ENCODE data around the gene YARS1. TPM values are rescaled to one million over a fixed set of nuclear protein-coding genes. Genes with fewer than 3 reads are reported as not detected.

YARS1 gene
- total RNA-seq, 1 donor = 137 TPM

DNA sequence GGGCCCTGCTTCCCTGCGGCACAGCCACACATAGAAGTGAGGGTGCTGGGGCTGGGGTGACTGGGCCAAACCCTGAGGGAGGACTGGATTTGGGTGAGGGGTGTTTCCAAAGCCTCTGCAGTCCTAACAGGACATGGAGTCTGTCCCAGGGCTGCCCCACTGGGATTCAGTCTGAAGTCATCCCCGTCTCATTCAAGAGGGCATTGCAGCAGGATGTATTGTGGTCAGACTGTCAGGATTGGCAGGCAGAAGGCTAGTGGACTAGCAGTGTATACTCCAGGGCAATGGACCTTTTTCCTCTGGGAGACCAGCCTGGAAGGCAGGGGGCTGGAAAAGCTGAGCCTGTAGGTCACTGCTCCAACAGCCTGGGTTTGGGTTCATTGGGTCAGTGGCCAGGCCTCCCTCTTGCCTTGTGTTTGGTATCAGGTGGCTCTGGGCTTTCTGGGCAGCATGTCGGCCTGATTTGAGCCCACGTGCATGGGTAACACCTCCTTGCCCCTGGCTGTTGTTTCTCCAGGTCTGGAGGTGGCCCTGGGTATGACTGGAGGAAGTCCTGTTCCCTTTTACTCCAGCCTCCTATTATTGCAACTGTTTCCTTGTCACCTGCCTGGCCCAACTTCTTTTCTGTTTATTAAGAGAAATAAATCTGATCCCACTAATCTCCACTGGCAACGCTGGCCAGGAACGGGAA lies 73.6 kb downstream of the YARS1 start:
- TF ChIP-seq, protein P1, sequence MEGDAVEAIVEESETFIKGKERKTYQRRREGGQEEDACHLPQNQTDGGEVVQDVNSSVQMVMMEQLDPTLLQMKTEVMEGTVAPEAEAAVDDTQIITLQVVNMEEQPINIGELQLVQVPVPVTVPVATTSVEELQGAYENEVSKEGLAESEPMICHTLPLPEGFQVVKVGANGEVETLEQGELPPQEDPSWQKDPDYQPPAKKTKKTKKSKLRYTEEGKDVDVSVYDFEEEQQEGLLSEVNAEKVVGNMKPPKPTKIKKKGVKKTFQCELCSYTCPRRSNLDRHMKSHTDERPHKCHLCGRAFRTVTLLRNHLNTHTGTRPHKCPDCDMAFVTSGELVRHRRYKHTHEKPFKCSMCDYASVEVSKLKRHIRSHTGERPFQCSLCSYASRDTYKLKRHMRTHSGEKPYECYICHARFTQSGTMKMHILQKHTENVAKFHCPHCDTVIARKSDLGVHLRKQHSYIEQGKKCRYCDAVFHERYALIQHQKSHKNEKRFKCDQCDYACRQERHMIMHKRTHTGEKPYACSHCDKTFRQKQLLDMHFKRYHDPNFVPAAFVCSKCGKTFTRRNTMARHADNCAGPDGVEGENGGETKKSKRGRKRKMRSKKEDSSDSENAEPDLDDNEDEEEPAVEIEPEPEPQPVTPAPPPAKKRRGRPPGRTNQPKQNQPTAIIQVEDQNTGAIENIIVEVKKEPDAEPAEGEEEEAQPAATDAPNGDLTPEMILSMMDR (IDR thresholded peaks at IDR 0.05; ENCODE audit: insufficient read depth, low read depth, low read length) = no peak
- no peak overlapping the region for H3K4me3 ChIP-seq (ENCODE audit: low read depth, low read length)
- DNase-seq (ENCODE audit: low read depth) = no peak

DNA sequence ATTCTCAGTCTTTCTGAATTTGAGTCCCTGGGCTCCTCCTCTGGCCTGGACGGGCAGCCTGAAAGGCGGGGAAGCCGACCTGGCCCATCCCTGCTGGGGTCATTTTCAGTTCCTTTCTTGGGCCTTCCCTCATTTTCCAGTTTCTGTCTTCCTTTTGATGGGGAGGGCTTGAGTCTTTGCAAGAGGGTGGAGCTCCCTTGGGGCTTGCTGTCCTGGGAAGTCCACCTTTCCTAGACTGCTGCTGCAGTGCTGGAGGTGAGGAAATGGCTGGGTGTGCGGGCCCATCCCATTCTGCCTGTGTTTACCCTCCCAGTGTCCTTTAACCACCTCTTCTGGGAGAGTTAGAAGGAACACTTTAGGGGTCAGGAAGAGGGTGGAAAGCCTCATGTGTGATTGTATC lies 74.2 kb downstream of the YARS1 start:
- DNase-seq (ENCODE audit: low read depth) = no peak
- H3K4me3 ChIP-seq (ENCODE audit: low read depth, low read length) = no peak overlapping the region
- TF ChIP-seq, protein P1 (IDR thresholded peaks at IDR 0.05; ENCODE audit: insufficient read depth, low read depth, low read length) = no peak

DNA sequence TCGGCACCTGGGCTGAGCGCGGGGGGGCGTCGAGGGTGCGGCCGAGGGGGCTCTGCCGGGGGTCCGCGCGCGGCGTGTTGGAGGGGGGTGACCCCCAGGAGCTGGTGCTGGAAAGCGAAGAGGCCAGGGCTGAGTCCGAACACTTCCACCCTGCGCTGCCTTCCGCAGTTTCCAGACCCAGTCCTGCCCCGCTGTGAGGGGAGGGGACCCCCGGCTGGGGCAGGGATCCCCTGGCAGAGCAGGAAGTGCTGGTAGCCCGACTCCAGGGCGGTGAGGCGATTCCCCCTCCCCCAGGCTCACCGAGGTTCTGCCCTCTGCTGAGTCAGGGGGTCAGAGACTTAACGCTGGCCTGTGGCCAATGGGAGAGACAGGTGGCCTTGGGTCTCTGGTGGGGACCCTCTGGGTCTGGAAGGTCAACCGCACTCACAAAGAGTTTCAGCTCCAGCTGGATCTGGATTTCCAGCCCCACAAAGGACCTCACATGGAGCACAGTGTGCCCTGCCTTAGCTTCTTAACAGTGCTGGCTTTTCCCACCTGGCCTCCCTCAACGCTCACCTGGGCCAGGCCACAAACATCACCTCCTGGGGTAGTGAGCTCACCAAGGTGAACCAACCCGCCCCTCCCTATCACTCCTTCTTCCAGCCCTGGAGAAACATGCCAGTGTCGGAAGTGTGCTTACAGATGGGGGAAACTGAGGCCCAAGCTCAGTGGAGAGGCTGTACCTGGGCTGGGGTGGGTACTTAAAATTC lies 74.8 kb downstream of the YARS1 start:
- TF ChIP-seq, protein P1 (IDR thresholded peaks at IDR 0.05; ENCODE audit: insufficient read depth, low read depth, low read length) = no peak
- H3K4me3 ChIP-seq (ENCODE audit: low read depth, low read length) = peak overlapping the region; percentile 58
- no peak for DNase-seq (ENCODE audit: low read depth)

DNA sequence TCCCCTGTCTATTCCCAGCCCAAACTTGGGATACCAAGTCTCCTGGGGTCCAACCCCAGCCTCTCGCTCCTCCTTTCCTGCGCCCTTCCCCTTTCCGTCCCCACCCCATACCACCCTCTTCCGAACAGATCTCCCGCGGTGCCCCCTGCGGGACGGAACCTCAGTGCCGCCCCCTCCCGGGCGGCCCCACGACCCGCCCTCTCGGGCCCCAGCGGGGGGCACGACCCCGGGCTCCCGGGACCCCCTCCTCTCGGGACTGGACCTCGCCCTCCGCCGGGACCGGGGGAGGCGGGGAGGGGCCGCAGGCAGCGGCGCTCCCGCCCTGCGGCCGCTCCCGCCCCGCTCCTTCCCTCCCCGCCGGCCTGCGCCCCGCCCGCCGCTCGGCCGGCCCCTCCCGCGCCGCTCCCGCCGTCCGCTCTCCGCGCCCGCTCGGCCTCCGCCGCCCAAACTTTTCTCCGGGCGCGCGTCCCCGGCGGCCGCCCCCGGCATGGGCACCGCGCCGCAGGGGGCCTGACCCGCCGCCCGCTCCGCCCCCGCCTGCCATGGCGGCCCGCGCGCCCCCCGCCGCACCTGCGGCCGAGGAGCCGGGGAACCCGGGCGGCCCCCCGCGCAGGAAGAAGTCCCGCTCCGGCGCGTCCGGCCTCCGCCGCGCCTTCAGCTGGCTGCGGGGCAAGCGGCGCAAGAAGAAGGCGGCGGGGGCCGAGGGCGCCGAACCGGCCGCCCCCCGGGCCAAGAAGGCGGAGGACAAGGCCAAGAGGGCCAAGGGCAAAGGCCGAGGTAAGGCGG lies 75.6 kb downstream of the YARS1 start:
- H3K4me3 ChIP-seq (ENCODE audit: low read depth, low read length) = peak overlapping the region; percentile 58
- TF ChIP-seq, protein P1 (IDR thresholded peaks at IDR 0.05; ENCODE audit: insufficient read depth, low read depth, low read length) = peak; percentile 43
- DNase-seq (ENCODE audit: low read depth) = no peak

DNA sequence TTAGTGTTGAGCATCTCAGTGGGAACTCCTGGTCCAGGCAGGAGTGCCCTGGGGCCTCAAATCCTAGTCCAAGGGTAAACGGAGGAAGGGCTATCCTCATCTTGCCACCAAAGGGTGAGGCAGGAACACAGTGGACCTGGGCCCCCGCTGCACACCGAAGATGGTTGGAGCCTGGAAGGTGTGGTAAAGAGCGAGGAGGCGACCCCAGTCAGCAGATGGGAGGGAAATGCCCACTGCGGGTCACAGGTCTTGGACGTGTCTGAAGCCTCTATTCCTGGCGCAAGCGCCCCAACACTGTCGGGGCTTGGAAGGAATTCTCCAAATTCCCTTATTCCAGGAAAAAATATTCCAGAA lies 76.1 kb downstream of the YARS1 start:
- TF ChIP-seq, protein P1 (IDR thresholded peaks at IDR 0.05; ENCODE audit: insufficient read depth, low read depth, low read length) = no peak
- no peak for DNase-seq (ENCODE audit: low read depth)
- peak overlapping the region; percentile 58 for H3K4me3 ChIP-seq (ENCODE audit: low read depth, low read length)

DNA sequence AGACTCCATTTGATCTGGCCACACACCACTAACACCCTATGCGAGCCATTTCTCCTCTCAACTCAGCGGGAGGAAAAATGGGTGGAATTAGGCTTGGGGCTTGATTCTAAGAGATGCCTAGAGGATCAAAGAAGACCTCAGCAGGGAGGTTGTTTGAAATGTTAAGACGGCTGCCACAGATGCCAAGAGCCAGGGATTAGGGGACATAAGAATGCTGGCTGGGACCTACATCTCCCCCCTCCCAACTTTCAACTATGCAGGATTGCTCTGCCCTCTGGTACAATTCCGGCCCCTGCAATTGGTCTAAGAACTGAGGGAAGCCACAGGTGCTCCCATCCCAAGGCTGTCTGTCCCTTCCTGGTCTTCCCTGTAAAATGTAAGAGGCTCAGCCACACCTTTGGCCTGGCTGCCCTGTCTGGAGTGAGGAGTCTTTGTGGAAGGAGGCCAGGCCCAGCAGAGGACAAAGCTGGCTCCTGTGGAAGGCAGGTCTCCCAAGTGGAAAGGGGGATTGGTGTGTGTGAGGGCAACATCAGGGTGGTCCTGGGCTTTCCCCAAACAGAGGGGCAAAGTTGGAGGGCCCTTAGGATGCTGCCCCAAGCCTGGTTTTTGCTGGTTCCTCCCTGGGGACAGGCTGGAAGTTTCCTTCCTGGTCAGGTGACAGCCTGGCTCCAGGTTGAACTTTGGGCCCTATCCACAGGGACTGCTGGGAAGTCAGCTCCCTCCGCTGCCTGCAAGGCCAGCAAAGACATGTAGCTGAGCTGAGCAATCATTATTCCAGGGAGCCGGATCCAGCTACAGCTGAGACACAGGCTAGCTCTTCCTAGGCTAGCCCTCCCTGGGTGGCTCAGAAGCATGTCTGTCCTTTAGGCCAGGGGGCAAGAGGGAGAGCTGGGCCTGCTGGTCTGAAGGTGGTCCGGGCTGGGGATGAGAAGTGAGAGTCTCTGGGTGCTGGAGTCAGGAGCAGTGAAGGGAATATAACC lies 80.1 kb downstream of the YARS1 start:
- TF ChIP-seq, protein P1 (IDR thresholded peaks at IDR 0.05; ENCODE audit: insufficient read depth, low read depth, low read length) = no peak
- no peak for DNase-seq (ENCODE audit: low read depth)
- no peak overlapping the region for H3K4me3 ChIP-seq (ENCODE audit: low read depth, low read length)
